Tibial nerve (tissue), 3 donors: ENCODE results near the gene ZBTB8OS.
"Not testable (repeated sequence)": the region's sequence is repeated elsewhere in the genome, so short reads cannot be mapped to it uniquely, and the experiment has no call there.

Source experiments
- CTCF ChIP-seq, 5 experiments: fragments of 200-600 bp in 3 of 5; fragments of 450-650 bp in 2 of 5; sonication (generic) in 3 of 5; IDR thresholded peaks; one replicate each; pipeline ENCODE4 v1.5.1; 2016 to 2019; ENCODE audit warnings: antibody characterized with exemption in 5 of 5, mild to moderate bottlenecking in 3 of 5, moderate library complexity in 2 of 5
- POLR2A ChIP-seq, 2 donors: fragments of 450-650 bp; IDR thresholded peaks; one replicate each; pipeline ENCODE4 v1.6.1; 2017; ENCODE audit warnings: antibody characterized with exemption in 2 of 2, mild to moderate bottlenecking in 2 of 2, moderate library complexity in 2 of 2

GRCh38 chr1:32668716-32669115 is 18.4 kb upstream of the ZBTB8OS start:
- TF ChIP-seq POLR2A, CTCF (IDR thresholded peaks at IDR 0.05): not testable (repeated sequence)
